Dendritic cell treated with granulocyte-macrophage colony-stimulating factor and Interleukin-4, amounts not matched to agents 40 ng/mL and 50 ng/mL, for 4 days (primary cell): ENCODE measurements around the gene SYCE3.
"Not testable (repeated sequence)": the region's sequence is repeated elsewhere in the genome, so short reads cannot be mapped to it uniquely, and the experiment has no call there.

Experiments used
- H3K27ac Mint-ChIP-seq: one replicate; pipeline ENCODE4 v1.8.0; 2022; ENCODE audit warnings: mild to moderate bottlenecking, mixed read lengths
- H3K27me3 Mint-ChIP-seq: one replicate; pipeline ENCODE4 v1.8.0; 2022; ENCODE audit warnings: mild to moderate bottlenecking, mixed read lengths
- H3K36me3 Mint-ChIP-seq: one replicate; pipeline ENCODE4 v1.8.0; 2022; ENCODE audit warnings: low read depth, mixed read lengths
- H3K4me1 Mint-ChIP-seq: one replicate; pipeline ENCODE4 v1.8.0; 2022; ENCODE audit warnings: low read depth, mixed read lengths
- H3K4me3 Mint-ChIP-seq: one replicate; pipeline ENCODE4 v1.8.0; 2022; ENCODE audit warnings: mild to moderate bottlenecking, moderate library complexity, mixed read lengths
- H3K9me3 Mint-ChIP-seq: one replicate; pipeline ENCODE4 v1.8.0; 2022; ENCODE audit warnings: mixed read lengths
- intact Hi-C: fragments of 100-400 bp; cut with micrococcal nuclease; formaldehyde crosslinking; loops from one replicate; pipeline ENCODE4 v1.15.0; 2022

Gene SYCE3

GRCh38 chr22:50523806-50524675 lies 38.7 kb downstream of the SYCE3 start:
- no peaks in the 10 kb centered on the region for H3K9me3 Mint-ChIP-seq
- H3K27ac Mint-ChIP-seq, result peak overlapping the region; percentile 95
- H3K36me3 Mint-ChIP-seq, result peaks cover 93% of the 10 kb centered on the region
- H3K4me1 Mint-ChIP-seq, result peaks cover 49% of the 10 kb centered on the region
- no peaks in the 10 kb centered on the region for H3K27me3 Mint-ChIP-seq
- H3K4me3 Mint-ChIP-seq, result peak overlapping the region; percentile 97
- intact Hi-C loops, result no loop called here

- H3K36me3 Mint-ChIP-seq, result peaks cover 93% of the 10 kb centered on the region
- intact Hi-C loops, result no loop called here
- no peak overlapping the region for H3K27ac Mint-ChIP-seq
- no peak overlapping the region for H3K4me3 Mint-ChIP-seq
- no peaks in the 10 kb centered on the region for H3K9me3 Mint-ChIP-seq
- H3K27me3 Mint-ChIP-seq, result no peaks in the 10 kb centered on the region
- peaks cover 43% of the 10 kb centered on the region for H3K4me1 Mint-ChIP-seq
These were observed 39.3 kb downstream of the SYCE3 start for GRCh38 chr22:50523458-50523805.

GRCh38 chr22:50522806-50523438 lies 39.8 kb downstream of the SYCE3 start:
- H3K36me3 Mint-ChIP-seq, result peaks cover 93% of the 10 kb centered on the region
- no peaks in the 10 kb centered on the region for H3K9me3 Mint-ChIP-seq

DNA sequence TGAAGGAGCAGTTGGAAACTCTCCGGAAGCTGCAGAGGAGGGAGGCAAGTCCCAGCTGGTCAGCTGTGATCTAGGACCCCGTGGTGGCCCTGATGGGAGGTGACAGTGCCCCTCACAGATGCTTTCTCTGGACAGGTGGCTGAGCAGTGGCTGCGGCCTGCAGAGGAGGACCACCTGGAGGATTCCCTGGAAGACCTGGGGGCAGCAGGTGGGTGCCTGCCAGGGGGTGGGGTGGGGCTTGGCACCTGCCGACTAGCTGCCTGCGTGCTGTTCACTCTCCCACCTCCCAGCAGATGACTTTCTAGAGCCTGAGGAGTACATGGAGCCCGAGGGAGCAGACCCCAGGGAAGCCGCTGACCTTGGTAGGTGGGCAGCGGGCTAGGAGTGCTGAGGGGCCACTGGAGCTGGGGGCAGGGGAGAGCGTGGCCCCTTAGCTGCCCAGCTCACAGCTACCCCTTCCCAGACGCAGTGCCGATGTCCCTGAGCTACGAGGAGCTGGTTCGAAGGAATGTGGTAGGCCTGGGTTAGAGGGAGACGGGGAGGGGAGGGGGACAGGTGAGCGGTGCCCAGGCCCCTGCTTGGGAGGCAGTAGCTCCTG lies 40.4 kb downstream of the SYCE3 start:
- H3K4me3 Mint-ChIP-seq, result no peak overlapping the region
- peaks cover 31% of the 10 kb centered on the region for H3K4me1 Mint-ChIP-seq
- no peaks in the 10 kb centered on the region for H3K27me3 Mint-ChIP-seq
- intact Hi-C loops, result no loop called here
- no peak overlapping the region for H3K27ac Mint-ChIP-seq
- no peaks in the 10 kb centered on the region for H3K9me3 Mint-ChIP-seq
- peaks cover 93% of the 10 kb centered on the region for H3K36me3 Mint-ChIP-seq

More at GRCh38 chr22:50522806-50523438, 39.8 kb downstream of the SYCE3 start:
- Mint-ChIP-seq H3K27me3 (no peaks in the 10 kb centered on the region), H3K27ac (no peak overlapping the region), H3K4me3 (no peak overlapping the region), H3K4me1 (peaks cover 38% of the 10 kb centered on the region)
- intact Hi-C loops, result no loop called here

DNA sequence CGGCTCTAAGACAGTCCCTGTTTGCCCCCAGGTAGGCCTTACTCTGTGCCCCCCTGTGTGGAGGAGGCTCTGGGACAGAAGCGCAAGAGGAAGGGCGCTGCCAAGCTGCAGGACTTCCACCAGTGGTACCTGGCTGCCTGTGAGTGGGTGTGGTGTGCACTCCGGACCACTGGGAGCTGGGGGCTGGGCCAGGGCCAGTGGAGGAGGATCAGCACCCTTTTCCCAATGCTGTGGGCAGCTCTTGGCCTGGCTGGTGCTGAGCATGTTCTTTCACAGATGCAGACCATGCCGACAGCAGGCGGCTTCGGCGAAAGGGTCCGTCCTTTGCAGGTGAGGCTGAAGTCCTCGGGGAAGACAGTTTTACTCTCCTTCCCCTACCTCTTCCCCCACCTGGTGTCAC lies 41.0 kb downstream of the SYCE3 start:
- H3K27ac Mint-ChIP-seq, result no peak overlapping the region
- no peaks in the 10 kb centered on the region for H3K27me3 Mint-ChIP-seq
- H3K9me3 Mint-ChIP-seq, result no peaks in the 10 kb centered on the region
- peaks cover 93% of the 10 kb centered on the region for H3K36me3 Mint-ChIP-seq
- H3K4me3 Mint-ChIP-seq, result no peak overlapping the region
- H3K4me1 Mint-ChIP-seq, result peaks cover 25% of the 10 kb centered on the region
- intact Hi-C loops, result no loop called here

- H3K36me3 Mint-ChIP-seq, result peaks cover 95% of the 10 kb centered on the region
- H3K27ac Mint-ChIP-seq, result no peak overlapping the region
- peaks cover 23% of the 10 kb centered on the region for H3K4me1 Mint-ChIP-seq
- H3K4me3 Mint-ChIP-seq, result no peak overlapping the region
- no peaks in the 10 kb centered on the region for H3K27me3 Mint-ChIP-seq
- no peaks in the 10 kb centered on the region for H3K9me3 Mint-ChIP-seq
- intact Hi-C loops, result no loop called here
These were observed 41.8 kb downstream of the SYCE3 start for GRCh38 chr22:50520826-50521453.

- Mint-ChIP-seq H3K36me3 (peaks cover 91% of the 10 kb centered on the region), H3K4me1 (peaks cover 28% of the 10 kb centered on the region)
- H3K9me3 Mint-ChIP-seq, H3K27me3 Mint-ChIP-seq, H3K27ac Mint-ChIP-seq, intact Hi-C loops, H3K4me3 Mint-ChIP-seq: not testable (repeated sequence)
These were observed 42.5 kb downstream of the SYCE3 start for GRCh38 chr22:50520184-50520583.

GRCh38 chr22:50519151-50519550 lies 43.6 kb downstream of the SYCE3 start:
- peaks cover 87% of the 10 kb centered on the region for H3K36me3 Mint-ChIP-seq
- H3K4me3 Mint-ChIP-seq, result no peak overlapping the region
- H3K4me1 Mint-ChIP-seq, result peaks cover 18% of the 10 kb centered on the region
- H3K9me3 Mint-ChIP-seq, result no peaks in the 10 kb centered on the region
- H3K27me3 Mint-ChIP-seq, result no peaks in the 10 kb centered on the region
- intact Hi-C loops, result no loop called here
- H3K27ac Mint-ChIP-seq, result no peak overlapping the region

DNA sequence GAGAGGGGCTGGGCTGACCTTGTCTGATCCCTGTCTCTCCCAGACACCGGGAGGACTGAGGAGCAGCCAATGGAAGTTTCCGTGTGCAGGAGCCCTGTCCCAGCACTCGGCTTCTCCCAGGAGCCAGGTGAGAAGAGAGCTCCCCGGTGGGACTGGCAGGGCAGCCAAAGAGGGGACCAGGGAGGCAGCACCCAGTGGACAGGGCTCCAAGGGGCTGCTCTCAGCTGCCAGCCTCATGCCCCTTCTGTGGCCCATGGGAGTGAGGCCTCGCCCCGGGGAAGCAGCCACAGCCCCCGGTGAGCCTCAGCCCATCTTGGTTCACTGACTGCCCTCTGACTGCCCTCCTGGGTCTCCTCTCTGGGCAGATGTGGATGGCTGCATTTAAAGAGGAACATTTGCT lies 44.1 kb downstream of the SYCE3 start:
- no peaks in the 10 kb centered on the region for H3K9me3 Mint-ChIP-seq
- peaks cover 82% of the 10 kb centered on the region for H3K36me3 Mint-ChIP-seq
- intact Hi-C loops, result no loop called here
- H3K27me3 Mint-ChIP-seq, result no peaks in the 10 kb centered on the region
- H3K4me3 Mint-ChIP-seq, result no peak overlapping the region
- H3K27ac Mint-ChIP-seq, result no peak overlapping the region
- H3K4me1 Mint-ChIP-seq, result peaks cover 15% of the 10 kb centered on the region

DNA sequence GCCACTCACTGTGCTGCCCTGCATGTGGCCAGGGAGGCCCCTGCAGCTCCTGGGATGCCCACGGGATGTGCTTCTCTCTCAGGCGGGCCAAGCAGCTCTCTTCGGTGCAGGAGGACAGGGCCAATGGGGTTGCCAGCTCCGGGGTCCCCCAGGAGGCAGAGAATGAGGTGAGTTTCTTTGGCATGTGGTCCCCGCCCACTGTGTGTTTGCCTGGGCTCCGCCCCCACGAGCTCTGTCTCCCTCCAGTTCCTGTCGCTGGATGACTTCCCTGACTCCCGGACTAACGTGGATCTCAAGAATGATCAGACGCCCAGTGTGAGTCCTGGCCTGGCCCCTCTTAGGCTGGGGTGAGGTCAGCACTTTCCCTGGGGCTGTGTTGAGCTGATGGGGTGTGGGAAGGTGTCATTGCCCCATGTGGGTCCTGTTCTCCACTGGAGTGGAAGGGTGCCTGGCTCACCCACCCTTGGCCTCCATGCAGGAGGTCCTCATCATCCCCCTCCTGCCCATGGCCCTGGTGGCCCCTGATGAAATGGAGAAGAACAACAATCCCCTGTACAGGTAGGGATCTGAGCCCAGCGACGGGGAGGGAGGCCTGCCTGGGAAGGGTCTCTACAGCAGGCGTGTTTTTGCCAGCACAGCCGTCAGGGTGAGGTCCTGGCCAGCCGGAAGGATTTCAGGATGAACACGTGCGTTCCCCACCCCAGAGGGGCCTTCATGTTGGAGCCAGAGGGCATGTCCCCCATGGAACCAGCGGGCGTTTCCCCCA lies 45.0 kb downstream of the SYCE3 start:
- H3K36me3 Mint-ChIP-seq, result peaks cover 73% of the 10 kb centered on the region
- H3K4me3 Mint-ChIP-seq, result no peak overlapping the region
- peaks cover 6% of the 10 kb centered on the region for H3K4me1 Mint-ChIP-seq
- no peaks in the 10 kb centered on the region for H3K27me3 Mint-ChIP-seq
- intact Hi-C loops, result no loop called here
- no peak overlapping the region for H3K27ac Mint-ChIP-seq
- H3K9me3 Mint-ChIP-seq, result no peaks in the 10 kb centered on the region

- Mint-ChIP-seq H3K27ac (no peak overlapping the region), H3K27me3 (no peaks in the 10 kb centered on the region), H3K4me1 (peaks cover 6% of the 10 kb centered on the region), H3K36me3 (peaks cover 72% of the 10 kb centered on the region), H3K4me3 (no peak overlapping the region), H3K9me3 (no peaks in the 10 kb centered on the region)
- intact Hi-C loops, result no loop called here
These were observed 45.8 kb downstream of the SYCE3 start for GRCh38 chr22:50516891-50517290.

- intact Hi-C loops, result no loop called here
- H3K4me3 Mint-ChIP-seq, result no peak overlapping the region
- no peaks in the 10 kb centered on the region for H3K27me3 Mint-ChIP-seq
- H3K9me3 Mint-ChIP-seq, result no peaks in the 10 kb centered on the region
- peaks cover 6% of the 10 kb centered on the region for H3K4me1 Mint-ChIP-seq
- H3K36me3 Mint-ChIP-seq, result peaks cover 69% of the 10 kb centered on the region
- H3K27ac Mint-ChIP-seq, result no peak overlapping the region
These were observed 46.7 kb downstream of the SYCE3 start for GRCh38 chr22:50516068-50516467.

GRCh38 chr22:50513175-50513574 lies 49.5 kb downstream of the SYCE3 start:
- Mint-ChIP-seq H3K27ac (no peak overlapping the region), H3K27me3 (no peaks in the 10 kb centered on the region), H3K4me1 (peaks cover 18% of the 10 kb centered on the region), H3K36me3 (peaks cover 43% of the 10 kb centered on the region), H3K9me3 (no peaks in the 10 kb centered on the region), H3K4me3 (no peak overlapping the region)
- intact Hi-C loops, result no loop called here
